Measurements from ENCODE around the gene ZNF439.

ZNF439 gene

GRCh38 chr19:11853358-11853757 is 4.8 kb downstream of the ZNF439 start:
- no peak for TF ChIP-seq CREB1 (IDR thresholded peaks at IDR 0.05; ENCODE audit: low read depth)
- TF ChIP-seq TAF1 (IDR thresholded peaks at IDR 0.05; ENCODE audit: low read depth) = no peak
- TF ChIP-seq, protein P1, sequence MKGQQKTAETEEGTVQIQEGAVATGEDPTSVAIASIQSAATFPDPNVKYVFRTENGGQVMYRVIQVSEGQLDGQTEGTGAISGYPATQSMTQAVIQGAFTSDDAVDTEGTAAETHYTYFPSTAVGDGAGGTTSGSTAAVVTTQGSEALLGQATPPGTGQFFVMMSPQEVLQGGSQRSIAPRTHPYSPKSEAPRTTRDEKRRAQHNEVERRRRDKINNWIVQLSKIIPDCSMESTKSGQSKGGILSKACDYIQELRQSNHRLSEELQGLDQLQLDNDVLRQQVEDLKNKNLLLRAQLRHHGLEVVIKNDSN (IDR thresholded peaks at IDR 0.05) = no peak
- TF ChIP-seq YY1 (IDR thresholded peaks at IDR 0.05; ENCODE audit: low read depth) = no peak
- no peak for TF ChIP-seq EP300 (IDR thresholded peaks at IDR 0.05; ENCODE audit: borderline replicate concordance)
- no peak for TF ChIP-seq TCF12 (IDR thresholded peaks at IDR 0.05; ENCODE audit: low read depth)
- no peak for TF ChIP-seq CEBPB (IDR thresholded peaks at IDR 0.05)
- TF ChIP-seq NFIC (IDR thresholded peaks at IDR 0.05) = no peak
- no peak for TF ChIP-seq MAX (IDR thresholded peaks at IDR 0.05)
- TF ChIP-seq TEAD4 (IDR thresholded peaks at IDR 0.05) = no peak
- TF ChIP-seq FOXM1 (IDR thresholded peaks at IDR 0.05; ENCODE audit: borderline replicate concordance, low read depth) = no peak
- TF ChIP-seq REST (IDR thresholded peaks at IDR 0.05; ENCODE audit: low read depth) = no peak
- TF ChIP-seq RAD21 (IDR thresholded peaks at IDR 0.05; ENCODE audit: low read depth) = no peak
- TF ChIP-seq ZBTB7A (IDR thresholded peaks at IDR 0.05; ENCODE audit: low read depth) = no peak
- no peak for TF ChIP-seq EGR1 (IDR thresholded peaks at IDR 0.05)

GRCh38 chr19:11856596-11857250 is 8.2 kb downstream of the ZNF439 start:
- TF ChIP-seq TCF12 (IDR thresholded peaks at IDR 0.05; ENCODE audit: low read depth) = no peak
- no peak for TF ChIP-seq REST (IDR thresholded peaks at IDR 0.05; ENCODE audit: low read depth)
- no peak for TF ChIP-seq MAX (IDR thresholded peaks at IDR 0.05)
- TF ChIP-seq, protein P1 (IDR thresholded peaks at IDR 0.05) = no peak
- TF ChIP-seq RAD21 (IDR thresholded peaks at IDR 0.05; ENCODE audit: low read depth) = no peak
- no peak for TF ChIP-seq CEBPB (IDR thresholded peaks at IDR 0.05)
- no peak for TF ChIP-seq TAF1 (IDR thresholded peaks at IDR 0.05; ENCODE audit: low read depth)
- no peak for TF ChIP-seq TEAD4 (IDR thresholded peaks at IDR 0.05)
- TF ChIP-seq CREB1 (IDR thresholded peaks at IDR 0.05; ENCODE audit: low read depth) = no peak
- TF ChIP-seq NFIC (IDR thresholded peaks at IDR 0.05) = no peak
- no peak for TF ChIP-seq EP300 (IDR thresholded peaks at IDR 0.05; ENCODE audit: borderline replicate concordance)
- no peak for TF ChIP-seq YY1 (IDR thresholded peaks at IDR 0.05; ENCODE audit: low read depth)
- TF ChIP-seq ZBTB7A (IDR thresholded peaks at IDR 0.05; ENCODE audit: low read depth) = no peak
- no peak for TF ChIP-seq FOXM1 (IDR thresholded peaks at IDR 0.05; ENCODE audit: borderline replicate concordance, low read depth)
- no peak for TF ChIP-seq EGR1 (IDR thresholded peaks at IDR 0.05)

- TF ChIP-seq TEAD4 (IDR thresholded peaks at IDR 0.05) = no peak
- no peak for TF ChIP-seq ZBTB7A (IDR thresholded peaks at IDR 0.05; ENCODE audit: low read depth)
- TF ChIP-seq, protein P1 (IDR thresholded peaks at IDR 0.05) = no peak
- no peak for TF ChIP-seq EGR1 (IDR thresholded peaks at IDR 0.05)
- no peak for TF ChIP-seq YY1 (IDR thresholded peaks at IDR 0.05; ENCODE audit: low read depth)
- no peak for TF ChIP-seq TAF1 (IDR thresholded peaks at IDR 0.05; ENCODE audit: low read depth)
- no peak for TF ChIP-seq EP300 (IDR thresholded peaks at IDR 0.05; ENCODE audit: borderline replicate concordance)
- TF ChIP-seq FOXM1 (IDR thresholded peaks at IDR 0.05; ENCODE audit: borderline replicate concordance, low read depth) = no peak
- no peak for TF ChIP-seq REST (IDR thresholded peaks at IDR 0.05; ENCODE audit: low read depth)
- TF ChIP-seq MAX (IDR thresholded peaks at IDR 0.05) = no peak
- no peak for TF ChIP-seq TCF12 (IDR thresholded peaks at IDR 0.05; ENCODE audit: low read depth)
- no peak for TF ChIP-seq CEBPB (IDR thresholded peaks at IDR 0.05)
- TF ChIP-seq RAD21 (IDR thresholded peaks at IDR 0.05; ENCODE audit: low read depth) = no peak
- no peak for TF ChIP-seq CREB1 (IDR thresholded peaks at IDR 0.05; ENCODE audit: low read depth)
- TF ChIP-seq NFIC (IDR thresholded peaks at IDR 0.05) = no peak
Observed at GRCh38 chr19:11860721-11861120, 12.2 kb downstream of the ZNF439 start.
